Measurements from ENCODE around the gene BRME1. TPM values are rescaled to one million over a fixed set of nuclear protein-coding genes. Genes with fewer than 3 reads are reported as not detected.

The BRME1 gene
- total RNA-seq, 1 donor from 2014 or later = 3.4 TPM

DNA sequence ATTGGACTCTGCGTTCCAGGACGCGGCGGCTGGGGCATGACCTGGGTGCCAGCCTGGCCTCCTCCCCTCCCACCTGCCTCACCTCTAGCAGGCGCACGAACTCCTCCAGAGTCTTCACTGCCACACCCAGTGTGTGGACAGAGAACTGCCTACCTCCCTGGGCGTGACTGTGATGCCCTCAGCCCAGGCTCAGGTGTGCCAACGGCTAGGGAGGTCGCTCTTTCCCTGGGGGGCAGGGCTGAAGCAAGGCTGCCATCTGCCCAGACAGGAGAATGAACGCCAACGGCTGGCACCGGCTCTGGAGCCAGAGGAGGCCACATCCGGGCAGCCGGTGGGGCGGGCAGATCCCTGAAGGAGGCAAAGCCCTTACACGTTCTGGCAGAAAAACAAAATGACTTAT, 17.6 kb downstream of the BRME1 start:
- H3K36me3 Mint-ChIP-seq (ENCODE audit: low read depth, unreplicated experiment) = no peaks in the 10 kb centered on the region
- TF ChIP-seq, protein P1, sequence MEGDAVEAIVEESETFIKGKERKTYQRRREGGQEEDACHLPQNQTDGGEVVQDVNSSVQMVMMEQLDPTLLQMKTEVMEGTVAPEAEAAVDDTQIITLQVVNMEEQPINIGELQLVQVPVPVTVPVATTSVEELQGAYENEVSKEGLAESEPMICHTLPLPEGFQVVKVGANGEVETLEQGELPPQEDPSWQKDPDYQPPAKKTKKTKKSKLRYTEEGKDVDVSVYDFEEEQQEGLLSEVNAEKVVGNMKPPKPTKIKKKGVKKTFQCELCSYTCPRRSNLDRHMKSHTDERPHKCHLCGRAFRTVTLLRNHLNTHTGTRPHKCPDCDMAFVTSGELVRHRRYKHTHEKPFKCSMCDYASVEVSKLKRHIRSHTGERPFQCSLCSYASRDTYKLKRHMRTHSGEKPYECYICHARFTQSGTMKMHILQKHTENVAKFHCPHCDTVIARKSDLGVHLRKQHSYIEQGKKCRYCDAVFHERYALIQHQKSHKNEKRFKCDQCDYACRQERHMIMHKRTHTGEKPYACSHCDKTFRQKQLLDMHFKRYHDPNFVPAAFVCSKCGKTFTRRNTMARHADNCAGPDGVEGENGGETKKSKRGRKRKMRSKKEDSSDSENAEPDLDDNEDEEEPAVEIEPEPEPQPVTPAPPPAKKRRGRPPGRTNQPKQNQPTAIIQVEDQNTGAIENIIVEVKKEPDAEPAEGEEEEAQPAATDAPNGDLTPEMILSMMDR (IDR thresholded peaks at IDR 0.05; ENCODE audit: unreplicated experiment) = no peak
- no peak overlapping the region for H3K27ac Mint-ChIP-seq (ENCODE audit: unreplicated experiment)
- DNase-seq (ENCODE audit: low spot score) = no peak
- no peaks in the 10 kb centered on the region for H3K9me3 Mint-ChIP-seq (ENCODE audit: unreplicated experiment)
- H3K4me3 Mint-ChIP-seq (ENCODE audit: unreplicated experiment) = no peak overlapping the region
- peaks cover 4% of the 10 kb centered on the region for H3K27me3 Mint-ChIP-seq (ENCODE audit: unreplicated experiment)
- H3K4me1 Mint-ChIP-seq (ENCODE audit: unreplicated experiment) = no peaks in the 10 kb centered on the region

GRCh38 chr19:13887517-13887916, 18.4 kb downstream of the BRME1 start:
- H3K36me3 Mint-ChIP-seq (ENCODE audit: low read depth, unreplicated experiment) = no peaks in the 10 kb centered on the region
- H3K9me3 Mint-ChIP-seq (ENCODE audit: unreplicated experiment) = no peaks in the 10 kb centered on the region
- no peaks in the 10 kb centered on the region for H3K4me1 Mint-ChIP-seq (ENCODE audit: unreplicated experiment)
- H3K4me3 Mint-ChIP-seq (ENCODE audit: unreplicated experiment) = no peak overlapping the region
- DNase-seq (ENCODE audit: low spot score) = no peak
- H3K27ac Mint-ChIP-seq (ENCODE audit: unreplicated experiment) = no peak overlapping the region
- peaks cover 4% of the 10 kb centered on the region for H3K27me3 Mint-ChIP-seq (ENCODE audit: unreplicated experiment)
- TF ChIP-seq, protein P1 (IDR thresholded peaks at IDR 0.05; ENCODE audit: unreplicated experiment) = no peak

GRCh38 chr19:13887018-13887436, 18.9 kb downstream of the BRME1 start:
- H3K9me3 Mint-ChIP-seq (ENCODE audit: unreplicated experiment) = no peaks in the 10 kb centered on the region
- peaks cover 6% of the 10 kb centered on the region for H3K27me3 Mint-ChIP-seq (ENCODE audit: unreplicated experiment)
- no peak overlapping the region for H3K4me3 Mint-ChIP-seq (ENCODE audit: unreplicated experiment)
- DNase-seq (ENCODE audit: low spot score) = no peak
- no peak overlapping the region for H3K27ac Mint-ChIP-seq (ENCODE audit: unreplicated experiment)
- peaks cover 3% of the 10 kb centered on the region for H3K4me1 Mint-ChIP-seq (ENCODE audit: unreplicated experiment)
- TF ChIP-seq, protein P1 (IDR thresholded peaks at IDR 0.05; ENCODE audit: unreplicated experiment) = no peak
- no peaks in the 10 kb centered on the region for H3K36me3 Mint-ChIP-seq (ENCODE audit: low read depth, unreplicated experiment)

DNA sequence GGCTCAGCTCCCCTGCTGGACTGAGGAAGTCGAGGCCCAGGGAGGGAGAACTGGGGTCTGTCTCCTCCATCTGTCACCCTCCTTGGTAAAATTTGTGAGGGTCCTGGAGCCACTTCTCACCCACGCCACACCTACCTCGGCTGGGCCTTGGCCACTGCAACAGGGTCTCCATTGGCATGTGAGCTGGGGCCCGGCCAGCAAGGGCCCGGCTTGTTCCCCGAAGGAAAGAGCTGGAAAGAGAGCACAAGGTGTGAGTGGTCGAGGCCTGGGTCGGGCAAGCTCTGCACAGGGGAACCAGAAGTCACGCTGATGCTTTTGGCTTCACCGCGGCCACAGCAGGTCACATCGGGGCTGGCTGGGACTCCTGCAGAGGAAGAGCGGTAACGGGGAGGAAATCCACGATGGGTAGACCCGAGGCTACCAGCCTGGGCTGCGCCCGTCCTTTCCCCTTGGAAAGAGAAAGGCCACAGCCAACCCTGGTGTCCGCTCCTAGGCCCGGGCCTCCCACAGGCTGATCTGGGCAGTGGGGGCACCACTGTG, 20.0 kb downstream of the BRME1 start:
- Mint-ChIP-seq H3K4me1 (ENCODE audit: unreplicated experiment) (peaks cover 6% of the 10 kb centered on the region), H3K27ac (ENCODE audit: unreplicated experiment) (no peak overlapping the region), H3K4me3 (ENCODE audit: unreplicated experiment) (no peak overlapping the region), H3K36me3 (ENCODE audit: low read depth, unreplicated experiment) (no peaks in the 10 kb centered on the region), H3K27me3 (ENCODE audit: unreplicated experiment) (peaks cover 6% of the 10 kb centered on the region), H3K9me3 (ENCODE audit: unreplicated experiment) (no peaks in the 10 kb centered on the region)
- TF ChIP-seq, protein P1 (IDR thresholded peaks at IDR 0.05; ENCODE audit: unreplicated experiment) = no peak
- no peak for DNase-seq (ENCODE audit: low spot score)

- no peaks in the 10 kb centered on the region for H3K9me3 Mint-ChIP-seq (ENCODE audit: unreplicated experiment)
- no peak overlapping the region for H3K4me3 Mint-ChIP-seq (ENCODE audit: unreplicated experiment)
- H3K36me3 Mint-ChIP-seq (ENCODE audit: low read depth, unreplicated experiment) = no peaks in the 10 kb centered on the region
- H3K4me1 Mint-ChIP-seq (ENCODE audit: unreplicated experiment) = peaks cover 6% of the 10 kb centered on the region
- no peak for DNase-seq (ENCODE audit: low spot score)
- H3K27ac Mint-ChIP-seq (ENCODE audit: unreplicated experiment) = no peak overlapping the region
- TF ChIP-seq, protein P1 (IDR thresholded peaks at IDR 0.05; ENCODE audit: unreplicated experiment) = no peak
- H3K27me3 Mint-ChIP-seq (ENCODE audit: unreplicated experiment) = peaks cover 6% of the 10 kb centered on the region
These were observed 21.0 kb downstream of the BRME1 start for GRCh38 chr19:13884726-13885591.

Measured in endothelial cell (in vitro differentiated cells).